ENCODE results near the gene TSC22D1. TPM values are rescaled to one million over a fixed set of nuclear protein-coding genes. Genes with fewer than 3 reads are reported as not detected.

TSC22D1 gene
- total RNA-seq, 4 donors from 2014 or later: 153 to 200 (median 182) TPM

DNA sequence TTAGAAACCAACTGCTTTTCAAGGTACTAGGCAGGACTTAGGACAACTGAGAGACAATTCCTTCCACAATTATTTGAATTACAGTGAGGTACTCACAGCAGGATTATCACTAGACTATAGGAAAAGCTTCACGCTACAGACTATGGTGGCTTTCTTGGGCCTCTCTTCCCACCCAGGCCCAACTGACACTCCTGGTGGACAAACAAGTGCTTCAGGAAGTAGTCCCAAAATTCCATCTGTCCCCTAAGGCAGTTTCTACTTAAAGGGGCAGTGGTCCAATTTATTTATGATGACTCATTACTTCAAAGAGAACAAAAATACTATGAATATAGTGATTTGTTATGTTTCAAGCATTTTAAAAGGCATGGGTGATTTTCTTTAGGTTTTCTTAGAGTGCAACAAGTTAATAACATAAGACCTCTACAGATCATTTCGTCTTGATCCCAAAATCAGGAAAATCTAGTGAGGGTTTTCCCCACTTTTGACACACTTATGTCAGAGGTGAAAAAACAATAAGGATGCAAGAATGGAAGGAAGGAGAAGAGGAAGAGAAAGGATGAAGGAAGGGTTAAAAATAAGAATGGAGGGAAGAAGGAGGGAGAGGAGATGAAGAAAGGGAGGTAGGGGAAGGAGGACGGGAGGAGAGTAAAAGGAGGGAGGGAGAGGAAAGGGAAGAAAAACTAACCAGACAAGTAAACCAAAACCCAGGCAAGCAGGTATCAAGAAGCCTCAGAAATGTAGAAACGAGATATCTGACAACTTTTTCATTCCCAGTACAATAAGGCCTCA is 101.8 kb downstream of the TSC22D1 start:
- peak overlapping the region in 1 of 2 donors; percentile 34 for H3K27ac ChIP-seq
- intact Hi-C loops (cut with DNase I; ENCODE audit: low total_unique reads): no loop called here

GRCh38 chr13:44471686-44472085 is 104.4 kb downstream of the TSC22D1 start:
- TF ChIP-seq, protein P1, sequence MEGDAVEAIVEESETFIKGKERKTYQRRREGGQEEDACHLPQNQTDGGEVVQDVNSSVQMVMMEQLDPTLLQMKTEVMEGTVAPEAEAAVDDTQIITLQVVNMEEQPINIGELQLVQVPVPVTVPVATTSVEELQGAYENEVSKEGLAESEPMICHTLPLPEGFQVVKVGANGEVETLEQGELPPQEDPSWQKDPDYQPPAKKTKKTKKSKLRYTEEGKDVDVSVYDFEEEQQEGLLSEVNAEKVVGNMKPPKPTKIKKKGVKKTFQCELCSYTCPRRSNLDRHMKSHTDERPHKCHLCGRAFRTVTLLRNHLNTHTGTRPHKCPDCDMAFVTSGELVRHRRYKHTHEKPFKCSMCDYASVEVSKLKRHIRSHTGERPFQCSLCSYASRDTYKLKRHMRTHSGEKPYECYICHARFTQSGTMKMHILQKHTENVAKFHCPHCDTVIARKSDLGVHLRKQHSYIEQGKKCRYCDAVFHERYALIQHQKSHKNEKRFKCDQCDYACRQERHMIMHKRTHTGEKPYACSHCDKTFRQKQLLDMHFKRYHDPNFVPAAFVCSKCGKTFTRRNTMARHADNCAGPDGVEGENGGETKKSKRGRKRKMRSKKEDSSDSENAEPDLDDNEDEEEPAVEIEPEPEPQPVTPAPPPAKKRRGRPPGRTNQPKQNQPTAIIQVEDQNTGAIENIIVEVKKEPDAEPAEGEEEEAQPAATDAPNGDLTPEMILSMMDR (IDR thresholded peaks at IDR 0.05): no peak
- no peak for TF ChIP-seq POLR2A (IDR thresholded peaks at IDR 0.05)
- Histone ChIP-seq H3K4me1 (peaks cover 0 to 6% of the 10 kb centered on the region in 2 donors), H3K4me3 (no peak overlapping the region), H3K27me3 (no peaks in the 10 kb centered on the region), H3K27ac (no peak overlapping the region), H3K36me3 (no peaks in the 10 kb centered on the region), H3K9me3 (no peaks in the 10 kb centered on the region)
- no peak for DNase-seq
- intact Hi-C loops (cut with DNase I; ENCODE audit: low total_unique reads): no loop called here

More for the DNA sequence above, 101.8 kb downstream of the TSC22D1 start:
- no peak for TF ChIP-seq POLR2A (IDR thresholded peaks at IDR 0.05)
- TF ChIP-seq, protein P1 (IDR thresholded peaks at IDR 0.05): no peak
- peaks cover 0 to 6% of the 10 kb centered on the region in 2 donors for H3K4me1 ChIP-seq
- no peak overlapping the region for H3K4me3 ChIP-seq
- no peaks in the 10 kb centered on the region for H3K36me3 ChIP-seq
- no peaks in the 10 kb centered on the region for H3K9me3 ChIP-seq
- H3K27me3 ChIP-seq: no peaks in the 10 kb centered on the region
- no peak for DNase-seq

GRCh38 chr13:44470638-44471562 is 105.2 kb downstream of the TSC22D1 start:
- H3K27me3 ChIP-seq: no peaks in the 10 kb centered on the region
- TF ChIP-seq, protein P1 (IDR thresholded peaks at IDR 0.05): peak; percentile 48 to 56 (median 52)
- no peak for TF ChIP-seq POLR2A (IDR thresholded peaks at IDR 0.05)
- no peak overlapping the region for H3K27ac ChIP-seq
- no peak overlapping the region for H3K4me3 ChIP-seq
- H3K4me1 ChIP-seq: peaks cover 0 to 6% of the 10 kb centered on the region in 2 donors
- DNase-seq: no peak
- H3K36me3 ChIP-seq: no peaks in the 10 kb centered on the region
- no peaks in the 10 kb centered on the region for H3K9me3 ChIP-seq
- intact Hi-C loops (cut with DNase I; ENCODE audit: low total_unique reads): no loop called here

- Histone ChIP-seq H3K36me3 (no peaks in the 10 kb centered on the region), H3K4me1 (peaks cover 0 to 6% of the 10 kb centered on the region in 2 donors), H3K27me3 (no peaks in the 10 kb centered on the region), H3K27ac (no peak overlapping the region), H3K9me3 (no peaks in the 10 kb centered on the region), H3K4me3 (no peak overlapping the region)
- no peak for DNase-seq
- intact Hi-C loops (cut with DNase I; ENCODE audit: low total_unique reads): no loop called here
- TF ChIP-seq POLR2A (IDR thresholded peaks at IDR 0.05): no peak
- TF ChIP-seq, protein P1 (IDR thresholded peaks at IDR 0.05): no peak
Observed at GRCh38 chr13:44468874-44469273, 107.3 kb downstream of the TSC22D1 start.
